NCI-H1930 (cell line): ENCODE measurements around the gene LRP6.
A peak's percentile ranks its signal among the peaks of the same experiment; 100 is the strongest.
"Not testable (repeated sequence)": the region's sequence is repeated elsewhere in the genome, so short reads cannot be mapped to it uniquely, and the experiment has no call there.

Experiments
- DNase-seq, 2 experiments: peaks; one replicate each; lab custom pipeline; 2025; lab: John Stamatoyannopoulos, UW

LRP6 gene

GRCh38 chr12:12121061-12121460 is 145.8 kb downstream of the LRP6 start:
- DNase-seq = no peak

DNA sequence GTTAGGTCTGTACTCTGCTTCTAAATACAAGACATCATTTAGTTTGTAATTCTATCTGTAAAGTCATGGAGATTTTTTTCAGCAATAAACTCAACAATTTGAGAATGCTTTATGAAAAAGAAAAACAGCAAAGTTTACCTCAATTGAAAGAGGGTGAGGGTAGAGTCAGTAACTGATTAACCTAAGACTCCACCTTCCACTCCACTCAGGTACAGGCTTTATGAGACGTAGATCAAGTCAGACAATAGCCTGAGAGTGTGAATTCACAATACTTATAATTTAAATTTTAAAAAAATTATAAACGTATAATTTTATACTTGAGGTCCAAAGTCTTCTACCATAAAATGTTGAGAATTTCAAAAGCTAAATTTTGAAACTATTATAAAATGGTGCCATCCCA is 150.2 kb downstream of the LRP6 start:
- no peak for DNase-seq

DNA sequence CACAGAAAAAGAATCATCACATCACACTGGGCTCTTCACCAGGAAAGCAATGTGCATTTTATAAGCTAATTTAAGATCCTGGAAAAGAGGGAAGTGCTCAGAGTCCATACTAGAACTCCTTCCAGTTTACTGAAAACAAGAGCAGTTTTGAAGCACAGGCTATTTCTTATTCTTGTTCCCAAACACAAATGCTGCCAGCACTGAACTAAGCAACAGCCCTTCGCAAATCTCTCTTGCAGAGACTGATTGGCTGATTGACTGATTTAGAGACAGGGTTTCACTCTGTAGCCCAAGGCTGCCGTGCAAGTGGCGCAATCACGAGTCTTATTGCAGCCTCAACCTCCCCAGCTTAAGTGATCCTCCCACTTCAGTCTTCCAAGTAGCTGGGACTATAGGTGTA is 151.3 kb downstream of the LRP6 start:
- DNase-seq = no peak

- not testable (repeated sequence) for DNase-seq
These were observed 155.8 kb downstream of the LRP6 start for GRCh38 chr12:12110923-12111555.

DNA sequence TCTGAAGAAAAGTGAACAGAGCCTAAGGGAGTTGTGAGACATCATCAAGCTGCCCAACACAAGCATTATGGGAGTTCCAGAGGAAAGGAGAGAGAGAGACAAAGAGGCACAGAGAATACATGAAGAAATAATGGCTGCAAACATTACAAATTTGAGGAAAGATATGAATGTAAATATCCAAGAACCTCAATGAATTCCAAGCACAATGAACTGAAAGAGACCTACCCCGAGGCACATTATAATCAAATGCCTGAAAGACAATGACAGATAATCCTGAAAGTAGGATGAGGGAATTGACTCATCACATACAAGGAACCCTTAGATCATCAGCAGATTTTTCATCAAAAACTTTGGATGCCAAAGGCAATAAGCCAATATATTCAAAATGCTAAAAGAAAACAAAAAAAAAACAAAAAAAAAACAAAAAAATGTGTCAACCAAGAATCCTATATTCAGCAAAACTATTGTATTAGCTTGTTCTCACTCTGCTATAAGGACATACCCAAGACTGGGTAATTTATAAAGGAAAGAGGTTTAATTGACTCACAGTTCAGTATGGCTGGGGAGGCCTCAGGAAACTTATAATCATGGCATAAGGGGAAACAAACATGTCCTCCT is 158.3 kb downstream of the LRP6 start:
- DNase-seq = no peak

GRCh38 chr12:12107678-12108077 is 159.2 kb downstream of the LRP6 start:
- DNase-seq = no peak

GRCh38 chr12:12099102-12099501 is 167.7 kb downstream of the LRP6 start:
- DNase-seq = no peak

- DNase-seq = no peak
These were observed 168.2 kb downstream of the LRP6 start for GRCh38 chr12:12098691-12099015.

GRCh38 chr12:12097891-12098690 is 168.8 kb downstream of the LRP6 start:
- DNase-seq = no peak

DNA sequence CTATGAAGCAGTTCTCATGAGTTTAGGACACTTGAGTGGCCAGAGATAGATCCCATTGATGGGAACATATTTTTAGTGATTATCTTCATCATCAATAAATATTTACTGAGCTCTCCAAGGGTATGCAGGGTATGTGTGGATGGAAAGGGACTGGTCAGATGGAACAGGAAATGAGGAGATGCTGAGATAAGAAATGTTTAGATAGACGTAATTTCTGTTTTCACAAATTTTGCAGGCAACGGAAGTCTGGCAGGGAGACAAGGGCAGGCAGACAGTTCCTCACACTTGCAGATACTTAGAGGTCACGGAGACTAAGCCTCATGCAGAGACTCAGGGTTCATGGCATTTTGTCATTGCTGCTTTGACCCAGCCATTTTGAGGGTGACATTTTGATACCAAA is 171.8 kb downstream of the LRP6 start:
- no peak for DNase-seq

- DNase-seq = no peak
These were observed 172.4 kb downstream of the LRP6 start for GRCh38 chr12:12094481-12094880.

DNA sequence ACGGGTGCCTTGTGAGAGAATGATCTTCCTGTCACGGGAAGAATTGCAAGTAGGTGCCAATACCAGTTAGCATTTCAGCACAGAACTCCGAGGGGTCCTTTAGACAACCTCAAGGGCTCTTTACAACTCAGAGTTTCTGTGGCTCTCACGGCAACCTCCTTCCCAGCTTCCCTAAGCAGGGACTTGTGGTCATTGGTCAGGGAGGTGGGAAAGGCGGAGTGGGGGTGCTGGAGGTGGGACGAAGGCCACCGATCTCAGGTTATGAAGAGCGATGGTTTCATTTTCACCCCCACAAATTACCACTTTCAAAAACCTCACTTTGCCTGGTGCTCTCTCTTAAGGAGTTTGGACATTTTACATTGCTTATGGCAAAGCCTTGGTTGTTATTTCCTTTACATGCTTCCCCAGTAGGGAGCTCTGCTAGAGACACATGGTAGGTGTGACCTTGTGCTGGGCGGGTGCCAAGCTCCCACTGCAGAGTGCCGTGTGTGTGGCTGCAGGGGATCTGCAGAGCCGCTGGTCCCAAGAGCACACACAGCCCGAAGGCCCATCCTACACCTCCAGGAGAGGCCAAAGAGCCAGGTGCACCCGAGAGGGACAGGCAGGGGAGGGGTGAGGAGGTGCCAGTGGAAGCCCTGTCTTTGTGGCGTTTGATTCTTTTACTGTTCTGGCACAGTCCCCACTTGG is 174.7 kb downstream of the LRP6 start:
- DNase-seq = no peak

DNA sequence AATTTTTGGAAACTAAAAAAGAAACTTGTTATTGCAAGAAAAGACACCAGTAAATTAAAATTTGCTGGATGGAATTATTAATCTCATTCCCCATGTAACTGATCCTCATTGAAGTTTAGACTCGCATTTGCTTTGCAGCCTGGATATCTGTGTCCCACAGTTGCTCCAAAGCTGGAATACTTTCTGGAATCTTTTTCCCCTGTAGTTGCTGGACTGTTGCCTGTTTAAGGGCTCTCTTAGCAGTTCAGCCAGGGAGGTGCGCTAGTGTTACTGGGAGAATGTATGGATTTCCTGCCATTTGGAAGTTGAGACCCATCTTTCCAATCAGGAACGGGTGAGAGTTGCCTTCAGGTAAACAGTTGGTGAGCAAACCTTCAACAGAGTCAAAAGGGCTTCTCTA is 175.8 kb downstream of the LRP6 start:
- DNase-seq = no peak

- no peak for DNase-seq
These were observed 178.1 kb downstream of the LRP6 start for GRCh38 chr12:12088761-12089160.

DNA sequence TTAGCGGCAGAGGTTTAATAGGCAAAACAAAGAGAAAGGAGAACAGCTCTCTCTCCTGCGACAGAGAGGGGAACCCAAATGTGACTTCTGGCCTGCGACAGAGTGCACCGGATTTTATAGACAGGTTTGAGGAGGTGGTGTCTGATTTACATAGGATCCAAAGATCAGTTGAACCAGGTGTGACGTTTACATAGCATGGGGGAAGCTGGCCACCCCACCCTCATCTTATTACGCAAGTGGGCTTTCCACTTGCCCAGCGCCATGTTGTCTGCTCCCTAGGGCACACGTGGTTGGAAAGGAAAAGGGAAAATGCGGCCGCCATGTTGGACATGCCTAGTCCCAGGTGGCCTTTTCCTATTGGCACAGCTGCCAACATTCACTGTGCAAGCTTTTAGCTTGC is 178.7 kb downstream of the LRP6 start:
- no peak for DNase-seq

DNA sequence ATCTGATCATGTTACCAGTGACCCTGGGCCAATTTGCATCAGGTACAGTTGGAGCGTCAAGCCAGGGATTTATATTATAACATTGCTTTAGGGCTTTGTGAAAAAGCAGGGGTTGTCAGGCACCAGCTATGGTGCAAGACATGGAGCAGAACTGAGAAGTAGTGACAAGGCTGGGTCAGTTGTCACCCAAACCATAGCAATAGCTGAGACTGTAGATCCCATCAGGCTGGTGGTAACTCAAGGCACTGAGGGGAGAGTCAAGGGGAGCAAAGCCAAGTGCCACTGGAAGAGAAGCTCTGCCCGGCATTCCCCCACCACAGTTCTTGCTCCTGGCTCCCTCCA is 179.2 kb downstream of the LRP6 start:
- DNase-seq = no peak

DNA sequence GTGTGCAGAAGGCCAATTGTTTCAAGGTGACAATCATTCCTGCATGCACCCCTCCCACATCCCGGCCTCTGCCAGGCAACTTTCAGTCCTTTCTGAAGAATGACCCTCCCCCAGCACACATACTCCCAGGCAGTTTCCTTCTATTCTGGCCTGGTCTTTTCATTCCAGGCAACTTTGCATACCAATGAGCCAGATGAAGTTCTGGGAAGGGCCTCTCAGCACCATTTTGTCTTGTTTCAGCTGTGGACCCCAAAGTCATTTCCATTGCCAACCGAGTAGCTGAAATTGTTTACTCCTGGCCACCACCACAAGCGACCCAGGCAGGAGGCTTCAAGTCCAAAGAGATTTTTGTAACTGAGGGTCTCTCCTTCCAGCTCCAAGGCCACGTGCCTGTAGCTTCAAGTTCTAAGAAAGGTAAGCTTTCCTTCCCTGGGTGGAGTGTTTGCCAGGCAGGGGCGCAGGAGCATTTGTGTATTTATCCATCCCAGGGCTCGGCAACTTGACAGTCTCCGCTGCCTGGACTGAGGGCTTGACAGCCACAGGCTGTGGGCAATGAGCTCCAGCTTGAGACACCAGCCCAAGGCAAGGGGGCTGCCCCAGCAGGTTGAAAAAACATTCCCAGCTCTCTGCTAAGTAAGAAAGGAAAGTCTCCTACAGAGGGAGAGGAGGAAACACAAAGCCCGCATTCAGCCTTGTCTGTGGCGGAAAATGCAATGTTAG is 179.7 kb downstream of the LRP6 start:
- DNase-seq = no peak

GRCh38 chr12:12086362-12086761 is 180.5 kb downstream of the LRP6 start:
- no peak for DNase-seq

DNA sequence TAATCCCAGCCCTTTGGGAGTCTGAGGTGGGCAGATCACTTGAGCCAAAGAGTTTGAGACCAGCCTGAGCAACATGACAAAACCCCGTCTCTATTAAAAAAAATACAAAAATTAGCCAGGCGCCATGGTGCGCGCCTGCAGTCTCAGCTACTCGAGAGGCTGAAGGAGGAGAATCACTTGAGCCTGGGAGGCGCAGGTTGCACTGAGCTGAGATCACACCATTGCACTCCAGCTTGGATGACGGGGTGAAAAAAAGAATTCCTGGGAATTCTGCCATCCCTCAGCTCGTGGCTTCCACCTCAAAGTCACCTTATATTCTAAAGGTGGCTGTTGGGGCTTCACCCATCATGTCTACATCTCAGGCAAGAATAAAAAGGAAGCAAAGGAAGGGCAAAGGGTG is 183.2 kb downstream of the LRP6 start:
- DNase-seq = no peak

- peak in 1 of 2 experiments; percentile 24 for DNase-seq
These were observed 184.9 kb downstream of the LRP6 start for GRCh38 chr12:12081836-12082497.

DNA sequence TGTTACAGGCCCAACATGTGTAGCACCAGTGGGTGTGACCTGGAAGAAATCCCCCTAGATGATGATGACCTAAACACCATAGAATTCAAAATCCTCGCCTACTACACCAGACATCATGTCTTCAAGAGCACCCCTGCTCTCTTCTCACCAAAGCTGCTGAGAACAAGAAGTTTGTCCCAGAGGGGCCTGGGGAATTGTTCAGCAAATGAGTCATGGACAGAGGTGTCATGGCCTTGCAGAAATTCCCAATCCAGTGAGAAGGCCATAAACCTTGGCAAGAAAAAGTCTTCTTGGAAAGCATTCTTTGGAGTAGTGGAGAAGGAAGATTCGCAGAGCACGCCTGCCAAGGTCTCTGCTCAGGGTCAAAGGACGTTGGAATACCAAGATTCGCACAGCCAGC is 187.6 kb downstream of the LRP6 start:
- DNase-seq = no peak
